NCI-H774 (cell line): ENCODE measurements around the gene ACACA.
A peak's percentile ranks its signal among the peaks of the same experiment; 100 is the strongest.
"Not testable (repeated sequence)": the region's sequence is repeated elsewhere in the genome, so short reads cannot be mapped to it uniquely, and the experiment has no call there.

Source experiments
- DNase-seq: peaks from one replicate; lab custom pipeline; 2025; lab: John Stamatoyannopoulos, UW

ACACA gene

GRCh38 chr17:37393352-37393751, 13.3 kb downstream of the ACACA start:
- no peak for DNase-seq

- DNase-seq: no peak
These were observed 14.5 kb downstream of the ACACA start for GRCh38 chr17:37392024-37392590.

- DNase-seq: no peak
These were observed 15.5 kb downstream of the ACACA start for GRCh38 chr17:37391146-37391545.

GRCh38 chr17:37389160-37389559, 17.5 kb downstream of the ACACA start:
- no peak for DNase-seq

GRCh38 chr17:37388266-37388665, 18.4 kb downstream of the ACACA start:
- DNase-seq: no peak

- no peak for DNase-seq
These were observed 20.2 kb downstream of the ACACA start for GRCh38 chr17:37386462-37386861.

GRCh38 chr17:37385474-37385990, 21.1 kb downstream of the ACACA start:
- DNase-seq: no peak

GRCh38 chr17:37384560-37385149, 22.0 kb downstream of the ACACA start:
- no peak for DNase-seq

GRCh38 chr17:37382056-37382455, 24.6 kb downstream of the ACACA start:
- DNase-seq: no peak

GRCh38 chr17:37375706-37376105, 30.9 kb downstream of the ACACA start, which contains the start of gene C17orf78:
Gene C17orf78, plus strand, starts transcription at chr17:37375985. Its CDS starts 108 bp downstream, at chr17:37376093.
- DNase-seq: no peak

GRCh38 chr17:37373530-37374159, 33.0 kb downstream of the ACACA start:
- peak; percentile 88 for DNase-seq

- no peak for DNase-seq
These were observed 38.1 kb downstream of the ACACA start for GRCh38 chr17:37368577-37368976.

- no peak for DNase-seq
These were observed 41.0 kb downstream of the ACACA start for GRCh38 chr17:37365589-37365988.

GRCh38 chr17:37361543-37361942, 45.1 kb downstream of the ACACA start:
- no peak for DNase-seq

GRCh38 chr17:37360632-37361031, 46.0 kb downstream of the ACACA start:
- no peak for DNase-seq

GRCh38 chr17:37359682-37360188, 46.9 kb downstream of the ACACA start:
- no peak for DNase-seq

GRCh38 chr17:37358830-37359681, 47.6 kb downstream of the ACACA start:
- DNase-seq: peak; percentile 100

GRCh38 chr17:37358098-37358829, 48.4 kb downstream of the ACACA start:
- DNase-seq: peak; percentile 64

- DNase-seq: not testable (repeated sequence)
These were observed 49.7 kb downstream of the ACACA start for GRCh38 chr17:37356796-37357569.

- DNase-seq: not testable (repeated sequence)
These were observed 59.7 kb downstream of the ACACA start for GRCh38 chr17:37346863-37347402.
